Keratinocyte (primary cell): ENCODE data around the gene GSG1.

Experiments
- CTCF ChIP-seq, 3 experiments: IDR thresholded peaks in 1 of 3; conservative IDR thresholded peaks in 1 of 3; optimal IDR thresholded peaks in 1 of 3; 2 replicates in 2 of 3; 3 replicates in 1 of 3; pipeline versions ENCODE3 to v1.5.1; 2011; ENCODE audit warnings: low read length in 3 of 3, mild to moderate bottlenecking in 3 of 3, moderate library complexity in 2 of 3, control low read depth in 1 of 3, inconsistent platforms in 1 of 3; ENCODE audit not compliant: insufficient read depth in 2 of 3; ENCODE audit errors: extremely low read depth in 1 of 3
- EZH2 ChIP-seq: IDR thresholded peaks from one replicate; pipeline ENCODE4 v1.6.1; 2012; ENCODE audit warnings: inconsistent platforms, mild to moderate bottlenecking, low read length, moderate library complexity

- TF ChIP-seq CTCF (optimal IDR thresholded peaks at IDR 0.05 in 1 of 3, IDR thresholded peaks at IDR 0.05 in 1 of 3, conservative IDR thresholded peaks at IDR 0.05 in 1 of 3; ENCODE audit: extremely low read depth in 1 of 3, insufficient read depth in 2 of 3, low read length in 3 of 3) = no peak
- no peak for TF ChIP-seq EZH2
Observed at GRCh38 chr12:13061377-13061776, 42.1 kb downstream of the GSG1 start.
